RPMI8226 (cell line): ENCODE data around the gene BPIFA3.
"Not testable (repeated sequence)": the region's sequence is repeated elsewhere in the genome, so short reads cannot be mapped to it uniquely, and the experiment has no call there.

Source experiments
- DNase-seq: peaks from one replicate; pipeline ENCODE4 v3.0.0-alpha.2; 2015

BPIFA3 gene

GRCh38 chr20:33217052-33217451, at the start of gene BPIFA3:
Gene BPIFA3 (plus strand): TSS chr20:33217352. CDS start chr20:33217537, 185 bp downstream.
- no peak for DNase-seq

- DNase-seq: no peak
Observed at GRCh38 chr20:33167859-33168258, 49.3 kb upstream of the BPIFA3 start, which contains the start of gene BPIFA2. Gene BPIFA2 (plus strand): TSS chr20:33168159. CDS start chr20:33169146, 987 bp downstream.

- DNase-seq: peak; percentile 26
Observed at GRCh38 chr20:33169176-33169794, 47.9 kb upstream of the BPIFA3 start.

- peak; percentile 18 for DNase-seq
Observed at GRCh38 chr20:33172781-33173180, 44.4 kb upstream of the BPIFA3 start.

- DNase-seq: no peak
Observed at GRCh38 chr20:33175123-33175522, 42.0 kb upstream of the BPIFA3 start.

GRCh38 chr20:33176101-33176500, 41.1 kb upstream of the BPIFA3 start:
- no peak for DNase-seq

- no peak for DNase-seq
Observed at GRCh38 chr20:33177866-33178265, 39.3 kb upstream of the BPIFA3 start.

- DNase-seq: no peak
Observed at GRCh38 chr20:33178726-33179125, 38.4 kb upstream of the BPIFA3 start.

GRCh38 chr20:33180169-33180568, 37.0 kb upstream of the BPIFA3 start:
- DNase-seq: no peak

GRCh38 chr20:33181482-33182093, 35.6 kb upstream of the BPIFA3 start:
- no peak for DNase-seq

GRCh38 chr20:33183312-33183711, 33.8 kb upstream of the BPIFA3 start:
- DNase-seq: no peak

GRCh38 chr20:33185031-33185590, 32.0 kb upstream of the BPIFA3 start:
- DNase-seq: not testable (repeated sequence)

- DNase-seq: no peak
Observed at GRCh38 chr20:33187491-33187890, 29.7 kb upstream of the BPIFA3 start.

GRCh38 chr20:33188421-33188820, 28.7 kb upstream of the BPIFA3 start:
- DNase-seq: no peak

- no peak for DNase-seq
Observed at GRCh38 chr20:33191484-33191883, 25.7 kb upstream of the BPIFA3 start.

GRCh38 chr20:33191955-33192354, 25.2 kb upstream of the BPIFA3 start:
- DNase-seq: no peak

GRCh38 chr20:33192912-33193501, 24.1 kb upstream of the BPIFA3 start:
- no peak for DNase-seq

- DNase-seq: no peak
Observed at GRCh38 chr20:33199026-33199425, 18.1 kb upstream of the BPIFA3 start.

GRCh38 chr20:33202451-33202850, 14.7 kb upstream of the BPIFA3 start:
- DNase-seq: no peak

- DNase-seq: no peak
Observed at GRCh38 chr20:33203444-33203843, 13.7 kb upstream of the BPIFA3 start.

- peak; percentile 77 for DNase-seq
Observed at GRCh38 chr20:33209789-33210188, 7.4 kb upstream of the BPIFA3 start.

- no peak for DNase-seq
Observed at GRCh38 chr20:33210371-33210770, 6.8 kb upstream of the BPIFA3 start.

GRCh38 chr20:33211817-33212424, 5.2 kb upstream of the BPIFA3 start:
- DNase-seq: peak; percentile 60

GRCh38 chr20:33224399-33224798, 7.2 kb downstream of the BPIFA3 start:
- DNase-seq: no peak
